Uterus (tissue), 2 donors: Measurements from ENCODE around the gene DCAF8.

ENCODE experiments used
- POLR2A ChIP-seq, 2 donors: fragments of 450-650 bp; IDR thresholded peaks; one replicate each; pipeline ENCODE4 v1.6.1; 2016; ENCODE audit warnings: antibody characterized with exemption in 2 of 2, mild to moderate bottlenecking in 1 of 2, moderate library complexity in 1 of 2
- TF ChIP-seq, protein P1 (sequence below), 4 experiments: fragments of 200-600 bp in 2 of 4; fragments of 450-650 bp in 2 of 4; sonication (generic) in 2 of 4; IDR thresholded peaks; one replicate each; pipeline ENCODE4 v1.5.1; 2016 to 2019; ENCODE audit warnings: antibody characterized with exemption in 4 of 4, mild to moderate bottlenecking in 2 of 4, moderate library complexity in 1 of 4

DNA sequence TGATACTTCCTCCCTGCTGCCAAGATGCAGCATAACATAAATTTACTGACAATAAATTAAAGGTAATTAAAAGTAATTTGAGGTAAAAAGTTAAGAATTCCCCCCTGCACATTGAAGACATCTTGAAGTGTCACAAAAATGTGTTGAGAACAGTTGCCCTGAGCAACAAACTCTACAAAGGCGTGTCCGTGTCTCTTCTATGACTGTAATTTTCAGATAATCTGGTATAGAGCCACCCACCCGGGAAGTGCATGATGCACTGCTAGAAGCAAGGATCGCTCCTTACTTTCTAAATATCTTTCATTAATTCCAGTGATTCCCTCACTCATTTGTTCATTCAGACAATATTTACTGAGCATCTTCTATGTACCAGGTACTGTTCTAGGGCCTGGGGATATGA is 83.0 kb downstream of the DCAF8 start:
- TF ChIP-seq, protein P1, sequence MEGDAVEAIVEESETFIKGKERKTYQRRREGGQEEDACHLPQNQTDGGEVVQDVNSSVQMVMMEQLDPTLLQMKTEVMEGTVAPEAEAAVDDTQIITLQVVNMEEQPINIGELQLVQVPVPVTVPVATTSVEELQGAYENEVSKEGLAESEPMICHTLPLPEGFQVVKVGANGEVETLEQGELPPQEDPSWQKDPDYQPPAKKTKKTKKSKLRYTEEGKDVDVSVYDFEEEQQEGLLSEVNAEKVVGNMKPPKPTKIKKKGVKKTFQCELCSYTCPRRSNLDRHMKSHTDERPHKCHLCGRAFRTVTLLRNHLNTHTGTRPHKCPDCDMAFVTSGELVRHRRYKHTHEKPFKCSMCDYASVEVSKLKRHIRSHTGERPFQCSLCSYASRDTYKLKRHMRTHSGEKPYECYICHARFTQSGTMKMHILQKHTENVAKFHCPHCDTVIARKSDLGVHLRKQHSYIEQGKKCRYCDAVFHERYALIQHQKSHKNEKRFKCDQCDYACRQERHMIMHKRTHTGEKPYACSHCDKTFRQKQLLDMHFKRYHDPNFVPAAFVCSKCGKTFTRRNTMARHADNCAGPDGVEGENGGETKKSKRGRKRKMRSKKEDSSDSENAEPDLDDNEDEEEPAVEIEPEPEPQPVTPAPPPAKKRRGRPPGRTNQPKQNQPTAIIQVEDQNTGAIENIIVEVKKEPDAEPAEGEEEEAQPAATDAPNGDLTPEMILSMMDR (IDR thresholded peaks at IDR 0.05): no peak
- TF ChIP-seq POLR2A (IDR thresholded peaks at IDR 0.05): no peak
